ENCODE data around the gene PANK1. TPM values are rescaled to one million over a fixed set of nuclear protein-coding genes. Genes with fewer than 3 reads are reported as not detected.

Gene PANK1
- polyA plus RNA-seq, 1 experiment, result 9.2 TPM

GRCh38 chr10:89643812-89644690 is 991 bp downstream of the PANK1 start:
- DNase-seq (ENCODE audit: low read depth, low spot score), result peak; percentile 91
- Histone ChIP-seq H3K9me3 (ENCODE audit: control insufficient read depth, insufficient read depth, low read length) (no peaks in the 10 kb centered on the region), H3K4me3 (ENCODE audit: low read depth, low read length) (peak overlapping the region; percentile 79), H3K27ac (ENCODE audit: low read depth, low read length) (peak overlapping the region; percentile 48), H3K27me3 (ENCODE audit: control insufficient read depth, insufficient read depth, low read length) (no peaks in the 10 kb centered on the region)
- ChIA-PET POLR2A (interaction anchor here (0.6 to 1.8 kb wide), 11 partner anchors 10 to 392 kb away, joined by 3 to 34 read pairs (median 5); partner anchors contain the start of genes KIF20B and LIPA), CTCF (interaction anchor here (0.7 to 1.3 kb wide), 4 partner anchors 24 to 225 kb away, joined by 3 to 9 read pairs (median 4); partner anchors contain the start of gene KIF20B)
- TF ChIP-seq CTCF (IDR thresholded peaks at IDR 0.05; ENCODE audit: low read depth, low read length), result no peak

- no peak for TF ChIP-seq CTCF (IDR thresholded peaks at IDR 0.05; ENCODE audit: low read depth, low read length)
- Histone ChIP-seq H3K9me3 (ENCODE audit: control insufficient read depth, insufficient read depth, low read length) (no peaks in the 10 kb centered on the region), H3K27ac (ENCODE audit: low read depth, low read length) (no peak overlapping the region), H3K4me3 (ENCODE audit: low read depth, low read length) (peak overlapping the region; percentile 79), H3K27me3 (ENCODE audit: control insufficient read depth, insufficient read depth, low read length) (no peaks in the 10 kb centered on the region)
- CTCF ChIA-PET, result interaction anchor here (0.7 to 1.3 kb wide), 4 partner anchors 25 to 224 kb away, joined by 3 to 9 read pairs (median 4); partner anchors contain the start of gene KIF20B
- POLR2A ChIA-PET, result interaction anchor here (0.6 to 1.8 kb wide), 10 partner anchors 9 to 392 kb away, joined by 3 to 34 read pairs (median 5); partner anchors contain the start of genes KIF20B and LIPA
- no peak for DNase-seq (ENCODE audit: low read depth, low spot score)
These were observed 1.6 kb downstream of the PANK1 start for GRCh38 chr10:89643431-89643811.

GRCh38 chr10:89642193-89642592 is 2.8 kb downstream of the PANK1 start:
- POLR2A ChIA-PET, result no interaction called here
- CTCF ChIA-PET, result no interaction called here
- Histone ChIP-seq H3K9me3 (ENCODE audit: control insufficient read depth, insufficient read depth, low read length) (no peaks in the 10 kb centered on the region), H3K27me3 (ENCODE audit: control insufficient read depth, insufficient read depth, low read length) (no peaks in the 10 kb centered on the region), H3K4me3 (ENCODE audit: low read depth, low read length) (no peak overlapping the region), H3K27ac (ENCODE audit: low read depth, low read length) (no peak overlapping the region)
- no peak for TF ChIP-seq CTCF (IDR thresholded peaks at IDR 0.05; ENCODE audit: low read depth, low read length)
- DNase-seq (ENCODE audit: low read depth, low spot score), result no peak

GRCh38 chr10:89640241-89640640 is 4.8 kb downstream of the PANK1 start:
- Histone ChIP-seq H3K9me3 (ENCODE audit: control insufficient read depth, insufficient read depth, low read length) (no peaks in the 10 kb centered on the region), H3K27ac (ENCODE audit: low read depth, low read length) (no peak overlapping the region), H3K27me3 (ENCODE audit: control insufficient read depth, insufficient read depth, low read length) (no peaks in the 10 kb centered on the region), H3K4me3 (ENCODE audit: low read depth, low read length) (no peak overlapping the region)
- TF ChIP-seq CTCF (IDR thresholded peaks at IDR 0.05; ENCODE audit: low read depth, low read length), result no peak
- ChIA-PET CTCF (no interaction called here), POLR2A (no interaction called here)
- no peak for DNase-seq (ENCODE audit: low read depth, low spot score)

- Histone ChIP-seq H3K4me3 (ENCODE audit: low read depth, low read length) (no peak overlapping the region), H3K27me3 (ENCODE audit: control insufficient read depth, insufficient read depth, low read length) (no peaks in the 10 kb centered on the region), H3K27ac (ENCODE audit: low read depth, low read length) (no peak overlapping the region), H3K9me3 (ENCODE audit: control insufficient read depth, insufficient read depth, low read length) (no peaks in the 10 kb centered on the region)
- ChIA-PET POLR2A (no interaction called here), CTCF (no interaction called here)
- no peak for DNase-seq (ENCODE audit: low read depth, low spot score)
- no peak for TF ChIP-seq CTCF (IDR thresholded peaks at IDR 0.05; ENCODE audit: low read depth, low read length)
These were observed 5.7 kb downstream of the PANK1 start for GRCh38 chr10:89639326-89639725.
